ENCODE measurements around the gene MTPN.

The MTPN gene

GRCh38 chr7:135956393-135956792 lies 20.8 kb downstream of the MTPN start:
- no peak for DNase-seq (ENCODE audit: low spot score)

GRCh38 chr7:135950972-135951371 lies 26.2 kb downstream of the MTPN start:
- DNase-seq (ENCODE audit: low spot score), result no peak

- no peak for DNase-seq (ENCODE audit: low spot score)
Observed at GRCh38 chr7:135950429-135950828, 26.7 kb downstream of the MTPN start.

GRCh38 chr7:135946289-135947055 lies 30.7 kb downstream of the MTPN start:
- no peak for DNase-seq (ENCODE audit: low spot score)

- DNase-seq (ENCODE audit: low spot score), result no peak
Observed at GRCh38 chr7:135944753-135945152, 32.4 kb downstream of the MTPN start.

- no peak for DNase-seq (ENCODE audit: low spot score)
Observed at GRCh38 chr7:135943134-135943879, 33.9 kb downstream of the MTPN start.

- no peak for DNase-seq (ENCODE audit: low spot score)
Observed at GRCh38 chr7:135942614-135943013, 34.5 kb downstream of the MTPN start.

- no peak for DNase-seq (ENCODE audit: low spot score)
Observed at GRCh38 chr7:135940077-135941075, 36.8 kb downstream of the MTPN start.

GRCh38 chr7:135939261-135939812 lies 37.8 kb downstream of the MTPN start:
- no peak for DNase-seq (ENCODE audit: low spot score)

- no peak for DNase-seq (ENCODE audit: low spot score)
Observed at GRCh38 chr7:135938563-135938962, 38.6 kb downstream of the MTPN start.

GRCh38 chr7:135938086-135938485 lies 39.1 kb downstream of the MTPN start:
- no peak for DNase-seq (ENCODE audit: low spot score)

- DNase-seq (ENCODE audit: low spot score), result no peak
Observed at GRCh38 chr7:135936497-135937217, 40.5 kb downstream of the MTPN start.

GRCh38 chr7:135934651-135935050 lies 42.5 kb downstream of the MTPN start:
- DNase-seq (ENCODE audit: low spot score), result no peak

GRCh38 chr7:135933509-135934188 lies 43.5 kb downstream of the MTPN start:
- no peak for DNase-seq (ENCODE audit: low spot score)

GRCh38 chr7:135932131-135932530 lies 45.0 kb downstream of the MTPN start:
- no peak for DNase-seq (ENCODE audit: low spot score)

GRCh38 chr7:135930565-135931461 lies 46.3 kb downstream of the MTPN start:
- peak; percentile 21 for DNase-seq (ENCODE audit: low spot score)

- DNase-seq (ENCODE audit: low spot score), result no peak
Observed at GRCh38 chr7:135929722-135930141, 47.4 kb downstream of the MTPN start.

- DNase-seq (ENCODE audit: low spot score), result no peak
Observed at GRCh38 chr7:135929249-135929648, 47.9 kb downstream of the MTPN start.

GRCh38 chr7:135928136-135928535 lies 49.0 kb downstream of the MTPN start:
- DNase-seq (ENCODE audit: low spot score), result no peak

- no peak for DNase-seq (ENCODE audit: low spot score)
Observed at GRCh38 chr7:135925210-135925609, 51.9 kb downstream of the MTPN start.
